Heart right ventricle (tissue), 16 donors: ENCODE results near the gene HCAR1. TPM values are rescaled to one million over a fixed set of nuclear protein-coding genes. Genes with fewer than 3 reads are reported as not detected.
"Not testable (repeated sequence)": the region's sequence is repeated elsewhere in the genome, so short reads cannot be mapped to it uniquely, and the experiment has no call there.

Source experiments
- ATAC-seq, 8 donors: fragments of 200-7000 bp; cut with Tn5 transposase; one replicate each; pipeline ENCODE4 v1.9.1; 2020; ENCODE audit warnings: mild to moderate bottlenecking in 8 of 8, moderate library complexity in 8 of 8, moderate number of reproducible peaks in 1 of 8
- DNase-seq, 2 donors: peaks; one replicate each; pipeline ENCODE4 v3.0.0-alpha.2; 2020
- H3K27ac ChIP-seq, 10 donors: fragments of 200-600 bp; sonication (generic) in 2 of 10; one replicate each; pipeline versions ENCODE4 v1.5.0 to v1.8.0; 2020 to 2022; ENCODE audit warnings: mild to moderate bottlenecking in 3 of 10
- H3K27me3 ChIP-seq, 7 donors: fragments of 200-600 bp; one replicate each; pipeline ENCODE4 v1.8.0; 2021 to 2022; ENCODE audit warnings: mild to moderate bottlenecking in 2 of 7
- H3K36me3 ChIP-seq, 9 donors: fragments of 200-600 bp; sonication (generic) in 1 of 9; one replicate each; pipeline versions ENCODE4 v1.5.0 to v1.8.0; 2020 to 2022; ENCODE audit warnings: mild to moderate bottlenecking in 2 of 9
- H3K4me1 ChIP-seq, 9 donors: fragments of 200-600 bp; sonication (generic) in 1 of 9; one replicate each; pipeline versions ENCODE4 v1.5.0 to v1.8.0; 2020 to 2022; ENCODE audit warnings: mild to moderate bottlenecking in 4 of 9
- H3K4me3 ChIP-seq, 10 donors: fragments of 200-600 bp; sonication (generic) in 2 of 10; one replicate each; pipeline versions ENCODE4 v1.5.0 to v1.8.0; 2020 to 2022; ENCODE audit warnings: mild to moderate bottlenecking in 7 of 10, moderate library complexity in 2 of 10
- H3K9me3 ChIP-seq, 11 donors: fragments of 200-600 bp in 10 of 11; sonication (generic) in 2 of 11; one replicate each; pipeline versions ENCODE4 v1.5.0 to v1.8.0; 2013 to 2022; ENCODE audit warnings: mild to moderate bottlenecking in 2 of 11, control low read depth in 1 of 11, moderate library complexity in 1 of 11
- WGBS, 2 donors: extraction: QIAGEN DNeasy Blood & Tissue Kit; methylation state at CpG; one replicate each; pipeline ENCODE4 v1.1.7; 2013; ENCODE audit warnings: inconsistent platforms in 1 of 2; 5-methylcytosine and 5-hydroxymethylcytosine counted together
- intact Hi-C, 10 donors: fragments of 100-400 bp; cut with DNase I; formaldehyde crosslinking; loops; one replicate each; pipeline versions ENCODE4 v1.11.1 to v1.14.2; 2022
- polyA plus RNA-seq, 2 donors: library from polyadenylated mRNA; stranded (reverse); fragments of 200-250 nt; gene quantifications; one replicate each; pipeline ENCODE4 v1.2.3, GENCODE V29; 2013
- total RNA-seq, 10 donors: library from RNA; stranded (reverse); fragmentation: NEBNext Ultra II Directional in 3 of 10; extraction: Animal tissue kit (Norgen Biotek cat#: 25700) in 3 of 10; gene quantifications; one replicate each; pipeline versions ENCODE4 v1.2.1 to v1.2.4, GENCODE V29; 2021 to 2023
- donor health status: Arrhythmogenic right ventricular cardiomyopathy.
- donor health status: ischemic (EF 13 %, LVEDD 7.1; RV severe dilation, severe dysfunction).
- donor health status: healthy with polysubstance abuse.
- donor health status: DM: no; HTN: yes; CAD: no.
- donor health status: DM: no; HTN: no; CAD: no.
- donor health status: ischemic (EF 25% LVEDD 6.9; RV normal size, moderate dysfunction).
- donor health status: ischemic (EF 25% LVEDD 5.7; RV mildly dilated, moderate dysfunction).
- donor health status: healthy.
- donor health status: DM: yes; HTN: yes; CAD: no.
- donor health status: Ischemic cardiomyopathy.
- donor health status: ischemic (EF 35%, LVEDD 5.7; RV mildly dilated, moderate dysfunction).
- donor health status: nonischemic (EF 11% LVEDD 7.7; RV severe dilation, severe dysfunction).
- donor health status: DM: yes; HTN: yes; CAD: no.
- donor health status: PGD.
- donor health status: ischemic (EF 29% LVEDD 5.4; RV normal size, mild dysfunction).
- donor health status: nonischemic (EF 23%, LVEDD 6.1; RV moderate dilation, normal function).

Gene HCAR1
- total and polyA plus RNA-seq, 12 donors: 0.04 to 0.28 (median 0.08) TPM; not detected in 3

GRCh38 chr12:122711266-122711665, 19.4 kb downstream of the HCAR1 start:
- H3K4me1 ChIP-seq, H3K9me3 ChIP-seq, intact Hi-C loops, ATAC-seq, H3K27ac ChIP-seq, H3K36me3 ChIP-seq, H3K4me3 ChIP-seq: not testable (repeated sequence)
- 65 to 69% methylated on average over 1 of the region's 1 CpG for WGBS, 2 donors
- peak in 1 of 2 donors; percentile 12 for DNase-seq
- peaks cover 0 to 12% (median 0%) of the 10 kb centered on the region in 7 donors for H3K27me3 ChIP-seq

- intact Hi-C loops, H3K4me1 ChIP-seq, H3K9me3 ChIP-seq, ATAC-seq, H3K36me3 ChIP-seq, H3K4me3 ChIP-seq, DNase-seq, H3K27ac ChIP-seq: not testable (repeated sequence)
- 78 to 83% methylated on average over 2 of the region's 2 CpGs for WGBS, 2 donors
- H3K27me3 ChIP-seq: peaks cover 0 to 11% (median 0%) of the 10 kb centered on the region in 7 donors
These were observed 20.3 kb downstream of the HCAR1 start for GRCh38 chr12:122710341-122710740.

- ATAC-seq, H3K4me1 ChIP-seq, H3K36me3 ChIP-seq, intact Hi-C loops, H3K9me3 ChIP-seq, DNase-seq, H3K27me3 ChIP-seq, H3K27ac ChIP-seq, H3K4me3 ChIP-seq: not testable (repeated sequence)
- WGBS, 2 donors: no CpG with 5 or more reads among the region's 3 CpGs
These were observed 21.4 kb downstream of the HCAR1 start for GRCh38 chr12:122709287-122709686.

DNA sequence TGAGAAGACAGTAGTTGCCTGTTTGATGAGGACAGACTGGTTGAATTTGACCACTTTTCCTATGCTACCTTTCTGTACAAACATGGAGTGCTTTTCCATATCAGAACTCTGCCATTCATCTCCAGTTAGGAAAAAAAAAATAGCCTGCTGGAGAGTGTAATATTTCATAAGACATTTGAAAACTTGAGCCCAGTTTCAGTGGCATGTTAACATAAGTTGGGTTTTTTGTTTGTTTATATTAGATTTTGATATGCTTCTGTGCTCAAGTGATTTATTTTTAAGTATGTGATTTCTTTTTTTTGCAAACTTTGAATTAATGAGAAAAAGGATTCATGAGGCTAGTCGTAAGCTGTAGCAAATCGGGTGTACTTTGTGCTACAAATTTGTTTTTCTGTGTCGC, 26.8 kb downstream of the HCAR1 start:
- intact Hi-C loops, ATAC-seq, DNase-seq, H3K4me3 ChIP-seq, H3K4me1 ChIP-seq, H3K27ac ChIP-seq, H3K9me3 ChIP-seq, H3K36me3 ChIP-seq: not testable (repeated sequence)
- 86 to 87% methylated on average over 3 of the region's 3 CpGs for WGBS, 2 donors
- H3K27me3 ChIP-seq: peaks cover 0 to 17% (median 0%) of the 10 kb centered on the region in 7 donors

DNA sequence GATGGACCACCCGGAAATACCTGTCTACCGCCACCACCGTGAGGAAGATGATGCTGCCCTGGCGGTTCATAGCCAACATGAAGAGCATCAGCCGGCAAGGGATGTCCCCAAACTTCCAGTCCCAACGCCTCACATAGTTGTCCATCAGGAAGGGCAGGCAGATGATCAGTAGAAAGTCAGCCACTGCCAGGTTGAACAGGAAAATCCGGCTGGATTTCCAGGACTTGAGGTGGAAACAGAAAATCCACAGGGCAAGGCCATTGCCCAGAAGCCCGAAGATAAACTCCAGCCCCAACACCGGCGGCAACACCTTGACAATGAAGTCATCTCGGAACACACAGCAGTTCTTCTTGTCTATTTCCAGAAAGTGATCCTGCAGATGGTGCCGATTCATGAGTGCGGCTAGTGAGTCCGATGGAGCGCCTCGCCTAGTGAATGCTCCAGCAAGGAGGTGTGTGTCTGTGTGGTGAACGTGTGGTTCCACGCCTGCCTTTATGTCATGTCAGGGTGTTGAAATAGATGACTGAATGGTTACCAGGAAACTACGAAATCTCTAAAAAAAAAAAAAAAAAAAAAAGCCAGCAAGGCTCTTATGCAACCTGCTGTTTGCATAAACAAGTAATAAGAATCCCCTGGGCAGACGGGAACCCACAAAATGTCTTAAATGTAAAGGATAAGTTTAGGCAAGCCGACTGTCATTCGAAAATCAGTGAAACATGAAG, 27.6 kb downstream of the HCAR1 start, which contains the start of gene HCAR2:
HCAR2 (minus strand) TSS at position 468 of the 722 bp plus-strand sequence; CDS start at position 394, 74 bp downstream.
- ATAC-seq: peak in 2 of 8 donors; percentile 38 to 43
- WGBS, 2 donors: 86 to 90% methylated on average over 22 of the region's 22 CpGs
- H3K4me1 ChIP-seq, DNase-seq, H3K36me3 ChIP-seq, intact Hi-C loops, H3K9me3 ChIP-seq: not testable (repeated sequence)
- H3K4me3 ChIP-seq: peak within 1 kb of the TSS in 1 of 10 donors; percentile 18
- H3K27ac ChIP-seq: peak within 1 kb of the TSS in 1 of 10 donors; percentile 42
- peaks cover 0 to 17% (median 0%) of the 10 kb centered on the region in 7 donors for H3K27me3 ChIP-seq

GRCh38 chr12:122701481-122701880, 29.2 kb downstream of the HCAR1 start:
- 49 to 66% methylated on average over 4 of the region's 4 CpGs for WGBS, 2 donors
- ATAC-seq, H3K9me3 ChIP-seq, intact Hi-C loops, H3K4me1 ChIP-seq, H3K27ac ChIP-seq, H3K36me3 ChIP-seq, DNase-seq: not testable (repeated sequence)
- peak overlapping the region in 1 of 10 donors; percentile 18 for H3K4me3 ChIP-seq
- H3K27me3 ChIP-seq: peaks cover 0 to 17% (median 0%) of the 10 kb centered on the region in 7 donors

DNA sequence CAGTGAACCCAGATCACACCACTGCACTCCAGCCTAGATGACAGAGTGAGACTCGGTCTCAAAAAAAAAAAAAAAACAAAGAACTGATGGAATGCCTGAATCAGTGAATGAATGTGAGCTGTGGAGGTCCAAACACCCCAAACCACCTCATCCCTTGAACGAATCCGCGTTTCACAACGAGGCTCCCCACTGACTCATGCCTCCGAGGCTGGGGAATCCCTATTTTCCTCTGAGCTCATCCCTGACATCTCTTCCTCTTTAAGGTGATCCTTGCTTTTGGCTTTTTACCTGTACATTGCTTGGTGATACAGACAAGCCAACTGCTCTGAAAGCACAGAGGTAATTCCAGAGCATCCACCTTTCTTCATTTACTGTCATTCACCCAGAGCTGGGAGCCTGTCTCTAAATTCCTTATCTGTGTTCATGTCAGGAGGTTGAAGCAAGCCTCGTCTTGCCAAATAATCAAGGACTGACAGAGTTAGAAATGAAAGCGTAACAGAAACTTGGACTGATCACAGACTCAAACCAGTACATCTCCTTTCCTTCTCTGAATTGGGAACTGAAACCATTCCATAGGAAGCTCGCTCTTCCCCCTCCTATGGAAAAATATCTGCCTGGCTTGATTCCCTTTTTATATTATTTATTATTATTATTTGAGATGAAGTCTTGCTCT, 30.5 kb downstream of the HCAR1 start:
- H3K4me1 ChIP-seq, H3K9me3 ChIP-seq, H3K36me3 ChIP-seq, DNase-seq, H3K27ac ChIP-seq, intact Hi-C loops, H3K4me3 ChIP-seq: not testable (repeated sequence)
- peaks cover 0 to 17% (median 0%) of the 10 kb centered on the region in 7 donors for H3K27me3 ChIP-seq
- peak in 2 of 8 donors; percentile 11 to 39 for ATAC-seq
- 36% methylated on average over 1 of the region's 9 CpGs; no CpG with 5 or more reads in 1 of the 2 donors for WGBS, 2 donors

DNA sequence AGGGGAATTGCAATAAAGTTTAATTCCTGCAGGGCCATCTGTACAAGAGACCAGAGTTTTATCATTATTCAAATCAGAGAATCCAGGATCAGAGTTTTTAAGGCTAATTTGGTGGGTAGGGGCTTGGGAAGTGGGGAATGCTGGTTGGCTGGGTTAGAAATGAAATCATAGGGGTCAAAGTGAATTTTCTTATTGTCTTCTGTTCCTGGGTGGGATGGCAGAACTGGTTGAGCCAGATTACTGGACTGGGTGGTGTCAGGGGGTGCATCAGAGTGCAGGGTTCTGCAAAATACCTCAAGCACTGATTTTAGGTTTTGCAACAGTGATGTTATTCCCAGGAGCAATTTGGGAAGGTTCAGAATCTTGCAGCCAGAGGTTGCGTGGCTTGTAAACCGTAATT, 33.7 kb downstream of the HCAR1 start:
- H3K27me3 ChIP-seq, H3K36me3 ChIP-seq, H3K4me3 ChIP-seq, intact Hi-C loops, H3K9me3 ChIP-seq, H3K27ac ChIP-seq, ATAC-seq, DNase-seq, H3K4me1 ChIP-seq: not testable (repeated sequence)
- 82 to 87% methylated on average over 2 of the region's 2 CpGs for WGBS, 2 donors
